Stimulated activated CD4-positive, alpha-beta T cell treated with anti-CD3 and anti-CD28 coated beads, Interleukin-1b, Interleukin-23, amount 100 ng/mL, for 1 hour (primary cell): Measurements from ENCODE around the gene MARVELD1.
A peak's percentile ranks its signal among the peaks of the same experiment; 100 is the strongest.

ENCODE experiments used
- DNase-seq, 2 donors: peaks; one replicate each; pipeline ENCODE4 v3.0.0-alpha.2; 2020; ENCODE audit warnings: low read depth in 2 of 2

The MARVELD1 gene

GRCh38 chr10:97755718-97756117 is 42.2 kb downstream of the MARVELD1 start:
- DNase-seq: no peak

GRCh38 chr10:97757471-97757870 is 43.9 kb downstream of the MARVELD1 start:
- no peak for DNase-seq

- DNase-seq: peak in 1 of 2 donors; percentile 18
Observed at GRCh38 chr10:97759158-97759887, 45.8 kb downstream of the MARVELD1 start.

GRCh38 chr10:97759946-97760345 is 46.4 kb downstream of the MARVELD1 start:
- no peak for DNase-seq

GRCh38 chr10:97760461-97761257 is 47.1 kb downstream of the MARVELD1 start:
- DNase-seq: no peak

- no peak for DNase-seq
Observed at GRCh38 chr10:97761331-97761865, 47.9 kb downstream of the MARVELD1 start.

GRCh38 chr10:97762056-97762455 is 48.5 kb downstream of the MARVELD1 start:
- DNase-seq: no peak

GRCh38 chr10:97762816-97763215 is 49.3 kb downstream of the MARVELD1 start:
- no peak for DNase-seq

- no peak for DNase-seq
Observed at GRCh38 chr10:97763411-97763810, 49.9 kb downstream of the MARVELD1 start.

GRCh38 chr10:97763947-97764346 is 50.4 kb downstream of the MARVELD1 start:
- DNase-seq: no peak

GRCh38 chr10:97764519-97764931 is 51.0 kb downstream of the MARVELD1 start:
- DNase-seq: no peak

GRCh38 chr10:97765201-97765600 is 51.7 kb downstream of the MARVELD1 start:
- no peak for DNase-seq

- no peak for DNase-seq
Observed at GRCh38 chr10:97766106-97766810, 52.7 kb downstream of the MARVELD1 start.

GRCh38 chr10:97766996-97767924 is 53.7 kb downstream of the MARVELD1 start:
- DNase-seq: no peak
